Fibroblast of the aortic adventitia (primary cell): Measurements from ENCODE around the gene IPO5. TPM values are rescaled to one million over a fixed set of nuclear protein-coding genes. Genes with fewer than 3 reads are reported as not detected.
"Not testable (repeated sequence)": the region's sequence is repeated elsewhere in the genome, so short reads cannot be mapped to it uniquely, and the experiment has no call there.

Source experiments
- DNase-seq: peaks from one replicate; pipeline ENCODE4 v3.0.0-alpha.2; 2010; ENCODE audit warnings: low read depth
- H3K4me3 ChIP-seq: 2 replicates; pipeline ENCODE4 v1.5.1; 2011; ENCODE audit warnings: low read depth, mild to moderate bottlenecking, control low read depth, low read length, moderate library complexity
- total RNA-seq: library from RNA; depleted of rRNA; stranded (reverse); fragments of >200 nt; gene quantifications from 2 replicates; pipeline ENCODE4 v1.2.3, GENCODE V29; 2012; ENCODE audit warnings: low replicate concordance
- TF ChIP-seq, protein P1 (sequence below): IDR thresholded peaks from 2 replicates; pipeline ENCODE4 v1.5.1; 2011; ENCODE audit warnings: mild to moderate bottlenecking, low read length, control low read depth, inconsistent platforms; ENCODE audit not compliant: insufficient read depth

The IPO5 gene
- total RNA-seq, 1 donor: 286 TPM

DNA sequence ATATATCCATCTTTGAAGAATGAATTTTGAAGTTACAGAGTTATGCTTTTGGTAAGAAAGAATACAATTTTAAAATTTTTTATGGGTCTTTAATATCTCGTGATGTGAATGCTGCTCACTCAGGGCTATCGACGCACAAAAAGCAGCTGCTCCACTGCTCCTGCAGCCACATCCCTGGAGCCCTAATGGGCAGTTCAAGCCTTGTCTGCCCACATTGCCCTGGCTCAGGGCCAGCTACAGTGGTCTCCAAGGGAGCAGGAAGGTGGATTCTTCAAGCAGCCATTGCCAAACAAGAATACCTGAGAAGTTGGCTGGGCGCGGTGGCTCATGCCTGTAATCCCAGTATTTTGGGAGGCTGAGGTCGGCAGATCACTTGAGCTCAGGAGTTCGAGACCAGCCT is 85.8 kb downstream of the IPO5 start:
- no peak for DNase-seq
- no peak overlapping the region for H3K4me3 ChIP-seq
- TF ChIP-seq, protein P1, sequence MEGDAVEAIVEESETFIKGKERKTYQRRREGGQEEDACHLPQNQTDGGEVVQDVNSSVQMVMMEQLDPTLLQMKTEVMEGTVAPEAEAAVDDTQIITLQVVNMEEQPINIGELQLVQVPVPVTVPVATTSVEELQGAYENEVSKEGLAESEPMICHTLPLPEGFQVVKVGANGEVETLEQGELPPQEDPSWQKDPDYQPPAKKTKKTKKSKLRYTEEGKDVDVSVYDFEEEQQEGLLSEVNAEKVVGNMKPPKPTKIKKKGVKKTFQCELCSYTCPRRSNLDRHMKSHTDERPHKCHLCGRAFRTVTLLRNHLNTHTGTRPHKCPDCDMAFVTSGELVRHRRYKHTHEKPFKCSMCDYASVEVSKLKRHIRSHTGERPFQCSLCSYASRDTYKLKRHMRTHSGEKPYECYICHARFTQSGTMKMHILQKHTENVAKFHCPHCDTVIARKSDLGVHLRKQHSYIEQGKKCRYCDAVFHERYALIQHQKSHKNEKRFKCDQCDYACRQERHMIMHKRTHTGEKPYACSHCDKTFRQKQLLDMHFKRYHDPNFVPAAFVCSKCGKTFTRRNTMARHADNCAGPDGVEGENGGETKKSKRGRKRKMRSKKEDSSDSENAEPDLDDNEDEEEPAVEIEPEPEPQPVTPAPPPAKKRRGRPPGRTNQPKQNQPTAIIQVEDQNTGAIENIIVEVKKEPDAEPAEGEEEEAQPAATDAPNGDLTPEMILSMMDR: no peak

GRCh38 chr13:98039964-98040363 is 86.5 kb downstream of the IPO5 start:
- TF ChIP-seq, protein P1: no peak
- no peak for DNase-seq
- H3K4me3 ChIP-seq: no peak overlapping the region

- no peak overlapping the region for H3K4me3 ChIP-seq
- TF ChIP-seq, protein P1: no peak
- DNase-seq: no peak
Observed at GRCh38 chr13:98041081-98041820, 87.8 kb downstream of the IPO5 start.

DNA sequence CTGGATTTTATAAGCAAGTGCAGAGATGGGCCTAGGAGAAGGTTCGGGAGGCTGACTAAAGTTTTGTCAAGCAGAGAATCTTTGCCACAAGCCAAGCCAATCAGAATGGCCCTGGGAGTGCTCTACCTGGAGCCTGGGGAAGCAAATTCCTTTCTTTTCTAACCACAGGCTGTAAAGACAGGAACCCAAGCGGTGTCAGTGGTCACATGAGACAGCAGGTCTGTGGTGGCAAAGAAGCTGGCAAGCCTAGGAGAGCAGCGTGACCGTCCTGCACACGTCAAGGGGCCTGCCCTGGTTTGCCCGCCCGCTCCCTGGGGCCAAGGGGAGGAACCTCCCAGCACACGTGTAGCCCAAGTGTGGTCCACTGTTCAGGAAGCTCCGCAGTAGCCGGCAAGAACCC is 90.8 kb downstream of the IPO5 start:
- DNase-seq: no peak
- H3K4me3 ChIP-seq: no peak overlapping the region
- TF ChIP-seq, protein P1: no peak

DNA sequence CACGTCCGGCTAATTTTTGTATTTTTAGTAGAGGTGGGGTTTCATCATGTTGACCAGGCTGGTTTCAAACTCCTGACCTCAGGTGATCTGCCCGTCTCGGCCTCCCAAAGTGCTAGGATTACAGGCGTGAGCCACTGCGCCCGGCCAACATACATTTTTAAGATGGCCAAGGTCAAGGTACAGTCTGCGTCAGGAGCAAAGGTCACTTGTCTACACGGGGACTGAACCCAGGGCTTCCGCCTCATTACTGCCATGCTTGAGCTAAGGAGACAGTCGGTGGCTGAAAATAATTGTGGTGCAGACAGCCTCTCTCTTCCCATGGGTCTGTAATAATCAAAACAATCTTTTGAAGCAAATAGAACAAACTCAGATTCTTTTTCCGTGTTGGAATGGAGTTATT is 94.3 kb downstream of the IPO5 start:
- not testable (repeated sequence) for DNase-seq, H3K4me3 ChIP-seq

DNA sequence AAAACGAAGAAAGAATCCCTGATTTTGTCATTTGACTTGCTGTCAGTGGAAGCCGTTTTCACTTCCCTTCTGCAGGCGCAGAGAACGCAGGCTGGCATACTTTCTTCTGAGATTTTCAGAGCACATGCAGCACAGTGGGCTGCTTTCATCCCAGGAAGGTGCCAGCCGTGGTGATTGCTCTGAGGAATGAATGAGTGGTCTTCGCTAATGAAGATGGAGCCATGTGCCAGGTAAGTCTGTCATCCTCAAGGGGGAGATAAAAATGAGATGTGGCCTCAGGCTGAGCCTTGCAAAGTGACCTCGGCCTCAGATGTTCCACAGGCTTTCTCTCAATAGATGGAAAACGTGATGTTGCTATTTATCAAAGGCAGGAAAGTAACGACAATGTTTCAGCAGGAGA is 94.8 kb downstream of the IPO5 start:
- TF ChIP-seq, protein P1: no peak

GRCh38 chr13:98050041-98050466 is 96.6 kb downstream of the IPO5 start:
- no peak for DNase-seq
- no peak overlapping the region for H3K4me3 ChIP-seq
- TF ChIP-seq, protein P1: no peak

More for the DNA sequence above, 94.8 kb downstream of the IPO5 start:
- no peak overlapping the region for H3K4me3 ChIP-seq
- DNase-seq: no peak
